Right lobe of liver (tissue), 4 donors: ENCODE measurements around the gene MYL9.

Source experiments
- CTCF ChIP-seq, 4 donors: fragments of 200-600 bp in 3 of 4; fragments of 450-650 bp in 1 of 4; IDR thresholded peaks; one replicate each; pipeline versions ENCODE4 v1.5.1 to v1.8.0; 2016 to 2022; ENCODE audit warnings: antibody characterized with exemption in 4 of 4, mild to moderate bottlenecking in 2 of 4
- POLR2A ChIP-seq: fragments of 450-650 bp; IDR thresholded peaks from one replicate; pipeline ENCODE4 v1.6.1; 2017; ENCODE audit warnings: antibody characterized with exemption, mild to moderate bottlenecking
- donor health status: DM: no; HTN: no; CAD: no.
- donor health status: DM: no; HTN: no; CAD: no.
- donor health status: DM: no; HTN: yes; CAD: no.

GRCh38 chr20:36576081-36576445 is 34.7 kb downstream of the MYL9 start:
- TF ChIP-seq CTCF (IDR thresholded peaks at IDR 0.05) (no peak), POLR2A (no peak)
